Kidney (tissue), 14 donors: ENCODE results near the gene BICD2. TPM values are rescaled to one million over a fixed set of nuclear protein-coding genes. Genes with fewer than 3 reads are reported as not detected.

Experiments used
- DNase-seq, 5 donors: peaks; one replicate each; pipeline ENCODE4 v3.0.0-alpha.2; 2013 to 2020
- FAIRE-seq: peaks from 2 replicates; lab custom pipeline; 2012; peaks lifted over from hg19 to GRCh38; lab: Jason Lieb, UNC
- H3K27ac ChIP-seq, 2 donors: one replicate each; pipeline ENCODE4 v1.7.0; 2013; ENCODE audit warnings: low read depth in 2 of 2, low read length in 2 of 2, inconsistent platforms in 1 of 2
- H3K27me3 ChIP-seq: one replicate; pipeline ENCODE4 v1.7.1; 2013; ENCODE audit warnings: low read length, inconsistent platforms; ENCODE audit not compliant: control insufficient read depth, insufficient read depth
- H3K36me3 ChIP-seq, 3 donors: one replicate each; pipeline versions ENCODE4 v1.7.0 to v1.7.1; 2013; ENCODE audit warnings: low read length in 3 of 3, control low read depth in 1 of 3, inconsistent platforms in 1 of 3; ENCODE audit not compliant: insufficient read depth in 3 of 3, control insufficient read depth in 2 of 3
- H3K4me1 ChIP-seq, 3 donors: one replicate each; pipeline versions ENCODE4 v1.7.0 to v1.7.1; 2013; ENCODE audit warnings: low read length in 3 of 3, inconsistent platforms in 1 of 3, low read depth in 1 of 3; ENCODE audit not compliant: control insufficient read depth in 2 of 3, insufficient read depth in 2 of 3
- H3K4me3 ChIP-seq, 3 donors: one replicate each; pipeline versions ENCODE4 v1.7.0 to v1.8.1; 2013; ENCODE audit warnings: low read length in 3 of 3, control low read depth in 1 of 3, inconsistent platforms in 1 of 3
- H3K9ac ChIP-seq, 3 donors: one replicate each; pipeline versions ENCODE4 v1.7.0 to v1.7.1; 2013; ENCODE audit warnings: low read length in 3 of 3, control low read depth in 1 of 3, inconsistent platforms in 1 of 3
- H3K9me3 ChIP-seq, 3 donors: one replicate each; pipeline versions ENCODE4 v1.7.0 to v1.7.1; 2013; ENCODE audit warnings: low read length in 3 of 3, control low read depth in 1 of 3, inconsistent platforms in 1 of 3; ENCODE audit not compliant: control insufficient read depth in 2 of 3, insufficient read depth in 1 of 3
- intact Hi-C: fragments of 100-400 bp; cut with DNase I; formaldehyde crosslinking; loops from one replicate; pipeline ENCODE4 v1.11.1; 2022
- polyA plus RNA-seq: library from polyadenylated mRNA; stranded (reverse); fragments of 350-450 nt; fragmentation: Illumina TruSeq; extraction: RNeasy Lipid Tissue Mini Kit (QIAGEN cat#74804); gene quantifications from one replicate; pipeline ENCODE4 v1.2.3, GENCODE V29; 2014; ENCODE audit warnings: low read depth, low replicate concordance; ENCODE audit not compliant: insufficient read depth
- total RNA-seq: library from RNA; stranded (reverse); fragmentation: NEBNext Ultra II Directional; extraction: Animal tissue kit (Norgen Biotek cat#: 25700); gene quantifications from one replicate; pipeline ENCODE4 v1.2.1, GENCODE V29; 2021
- TF ChIP-seq, protein P1 (sequence below): IDR thresholded peaks from 3 replicates; pipeline ENCODE4 v1.5.1; 2012; ENCODE audit warnings: mild to moderate bottlenecking, moderate library complexity, borderline replicate concordance; ENCODE audit not compliant: insufficient read depth; ENCODE audit errors: extremely low read depth
- donor health status: control.
- donor health status: control.
- donor health status: control.
- donor health status: control.
- donor health status: control.
- donor health status: DM: yes; HTN: yes; CAD: no.
- donor health status: Normal renal cell carcinoma (clear cell type).

The BICD2 gene
- total and polyA plus RNA-seq, 2 donors from 2014 or later = 10.0 to 25.2 TPM

DNA sequence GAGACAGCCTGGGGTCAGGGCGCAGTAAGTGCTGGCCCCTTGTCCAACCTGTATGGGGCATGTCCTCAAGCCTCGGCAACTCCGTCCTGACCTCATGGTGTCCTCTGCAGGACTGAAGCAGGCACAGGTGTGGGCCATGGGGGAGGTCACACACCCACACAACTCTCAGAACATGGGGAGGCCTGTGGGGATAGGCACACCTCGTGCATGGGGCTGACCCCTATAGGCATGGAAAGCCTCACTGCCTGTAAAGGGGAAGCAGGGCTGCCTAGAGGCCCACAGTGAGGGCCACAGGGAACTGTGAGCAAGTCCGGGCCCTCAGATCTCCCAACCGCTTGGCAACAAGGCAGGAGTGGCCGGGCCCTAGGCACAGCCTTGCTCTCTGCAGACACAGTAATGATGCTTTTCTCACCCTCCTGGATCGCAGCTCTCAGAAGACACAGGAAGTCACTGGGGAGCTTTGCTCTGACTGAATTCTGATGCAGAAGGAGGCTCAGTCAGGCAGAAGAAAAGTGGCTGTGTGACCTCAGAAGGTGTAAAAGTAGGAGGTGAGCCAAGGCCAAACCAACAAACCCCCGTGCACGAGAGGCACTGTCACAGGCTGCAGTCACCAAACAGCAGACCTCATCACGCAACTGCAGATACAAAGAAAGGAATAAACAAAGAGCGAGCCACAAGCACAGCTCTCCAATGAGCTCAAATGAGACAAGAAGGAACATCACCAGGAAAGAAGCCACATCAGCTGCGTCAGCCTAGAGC lies 100.1 kb downstream of the BICD2 start:
- peaks cover 0 to 6% (median 5%) of the 10 kb centered on the region in 3 donors for H3K4me1 ChIP-seq
- no peaks in the 10 kb centered on the region for H3K36me3 ChIP-seq
- TF ChIP-seq, protein P1, sequence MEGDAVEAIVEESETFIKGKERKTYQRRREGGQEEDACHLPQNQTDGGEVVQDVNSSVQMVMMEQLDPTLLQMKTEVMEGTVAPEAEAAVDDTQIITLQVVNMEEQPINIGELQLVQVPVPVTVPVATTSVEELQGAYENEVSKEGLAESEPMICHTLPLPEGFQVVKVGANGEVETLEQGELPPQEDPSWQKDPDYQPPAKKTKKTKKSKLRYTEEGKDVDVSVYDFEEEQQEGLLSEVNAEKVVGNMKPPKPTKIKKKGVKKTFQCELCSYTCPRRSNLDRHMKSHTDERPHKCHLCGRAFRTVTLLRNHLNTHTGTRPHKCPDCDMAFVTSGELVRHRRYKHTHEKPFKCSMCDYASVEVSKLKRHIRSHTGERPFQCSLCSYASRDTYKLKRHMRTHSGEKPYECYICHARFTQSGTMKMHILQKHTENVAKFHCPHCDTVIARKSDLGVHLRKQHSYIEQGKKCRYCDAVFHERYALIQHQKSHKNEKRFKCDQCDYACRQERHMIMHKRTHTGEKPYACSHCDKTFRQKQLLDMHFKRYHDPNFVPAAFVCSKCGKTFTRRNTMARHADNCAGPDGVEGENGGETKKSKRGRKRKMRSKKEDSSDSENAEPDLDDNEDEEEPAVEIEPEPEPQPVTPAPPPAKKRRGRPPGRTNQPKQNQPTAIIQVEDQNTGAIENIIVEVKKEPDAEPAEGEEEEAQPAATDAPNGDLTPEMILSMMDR = no peak
- H3K27ac ChIP-seq = no peak overlapping the region
- no peaks in the 10 kb centered on the region for H3K27me3 ChIP-seq
- H3K9ac ChIP-seq = no peak overlapping the region
- DNase-seq (no peak), FAIRE-seq (no peak)
- H3K4me3 ChIP-seq = no peak overlapping the region
- H3K9me3 ChIP-seq = no peaks in the 10 kb centered on the region
- intact Hi-C loops = no loop called here

DNA sequence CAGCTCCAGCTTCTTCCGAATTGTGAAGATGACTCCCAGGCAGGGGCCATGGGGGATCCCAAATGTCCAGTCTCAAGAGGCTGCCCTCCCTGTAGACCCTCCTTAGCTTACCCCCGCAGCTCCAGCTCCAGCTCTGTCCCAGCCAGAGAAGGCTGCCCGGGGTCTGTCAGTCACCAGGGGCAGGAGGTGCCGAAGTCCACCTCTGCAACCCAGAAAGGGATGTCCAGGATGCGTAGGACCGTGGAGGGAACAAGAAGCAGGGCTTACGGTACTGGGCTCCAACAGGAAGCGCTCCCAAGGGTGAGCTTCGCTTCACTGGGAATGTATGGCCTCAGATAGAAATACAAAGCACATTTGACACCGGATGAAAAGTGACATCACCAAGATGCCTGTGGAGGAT lies 100.7 kb downstream of the BICD2 start:
- H3K27me3 ChIP-seq = no peaks in the 10 kb centered on the region
- H3K36me3 ChIP-seq = no peaks in the 10 kb centered on the region
- intact Hi-C loops = no loop called here
- no peaks in the 10 kb centered on the region for H3K9me3 ChIP-seq
- H3K9ac ChIP-seq = no peak overlapping the region
- FAIRE-seq (no peak), DNase-seq (no peak)
- no peak overlapping the region for H3K4me3 ChIP-seq
- H3K4me1 ChIP-seq = peaks cover 0 to 6% (median 5%) of the 10 kb centered on the region in 3 donors
- TF ChIP-seq, protein P1 = no peak
- no peak overlapping the region for H3K27ac ChIP-seq

DNA sequence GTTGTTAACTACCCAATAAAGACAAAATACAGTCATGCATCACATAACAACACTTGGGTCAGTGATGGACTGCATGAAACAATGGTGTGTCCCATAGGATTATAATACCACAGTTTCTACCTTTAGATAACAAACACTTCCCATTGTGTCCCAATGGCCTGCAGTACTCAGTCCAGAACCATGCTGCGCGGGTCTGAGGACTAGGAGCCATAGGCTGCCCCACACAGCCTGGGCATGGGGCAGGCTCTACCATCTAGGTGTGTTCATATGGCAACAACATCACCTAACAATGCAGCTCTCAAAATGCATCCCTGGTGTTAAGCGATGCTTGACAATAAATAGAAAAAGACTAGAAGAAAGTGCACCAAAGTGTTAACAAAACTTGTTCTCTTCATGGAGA lies 101.5 kb downstream of the BICD2 start:
- FAIRE-seq (no peak), DNase-seq (no peak)
- no peaks in the 10 kb centered on the region for H3K27me3 ChIP-seq
- TF ChIP-seq, protein P1 = no peak
- H3K4me1 ChIP-seq = peaks cover 0 to 2% (median 0%) of the 10 kb centered on the region in 3 donors
- H3K9ac ChIP-seq = no peak overlapping the region
- H3K4me3 ChIP-seq = no peak overlapping the region
- peaks cover 0 to 2% (median 0%) of the 10 kb centered on the region in 3 donors for H3K36me3 ChIP-seq
- intact Hi-C loops = no loop called here
- H3K27ac ChIP-seq = no peak overlapping the region
- H3K9me3 ChIP-seq = no peaks in the 10 kb centered on the region
